DND-41 (cell line): ENCODE measurements around the gene REPS2.

ENCODE experiments used
- ATAC-seq: fragments of 200-7000 bp; cut with Tn5 transposase; 3 replicates; pipeline ENCODE4 v1.9.1; 2021; ENCODE audit warnings: low read depth; ENCODE audit not compliant: insufficient read depth
- DNase-seq: peaks from one replicate; pipeline ENCODE4 v3.0.0-alpha.2; 2020
- H2AFZ ChIP-seq: 2 replicates; pipeline ENCODE4 v1.6.0; 2012; ENCODE audit warnings: low read depth, low read length
- H3K27ac ChIP-seq: 2 replicates; pipeline ENCODE4 v1.5.1; 2012; ENCODE audit warnings: low read length, inconsistent platforms
- H3K27me3 ChIP-seq: fragments of 200-600 bp; sonication (generic); 2 replicates; pipeline ENCODE4 v1.6.0; 2012; ENCODE audit warnings: low read length, mild to moderate bottlenecking, inconsistent platforms; ENCODE audit not compliant: insufficient read depth, poor library complexity
- H3K36me3 ChIP-seq: 2 replicates; pipeline ENCODE4 v1.5.1; 2012; ENCODE audit warnings: low read length, inconsistent platforms; ENCODE audit not compliant: insufficient read depth
- H3K4me1 ChIP-seq: 2 replicates; pipeline ENCODE4 v1.5.1; 2012; ENCODE audit warnings: mild to moderate bottlenecking, low read length; ENCODE audit not compliant: insufficient read depth
- H3K4me2 ChIP-seq: 2 replicates; pipeline ENCODE4 v1.6.0; 2012; ENCODE audit warnings: mild to moderate bottlenecking, moderate library complexity, low read length, inconsistent platforms; ENCODE audit not compliant: insufficient read depth
- H3K4me3 ChIP-seq, 2 experiments: fragments of 200-600 bp in 1 of 2; shearing (Covaris generic) in 1 of 2; 2 replicates each; pipeline ENCODE4 v1.5.1; 2012 to 2016; ENCODE audit warnings: inconsistent platforms in 2 of 2, low read length in 2 of 2, mild to moderate bottlenecking in 2 of 2, low read depth in 1 of 2, moderate library complexity in 1 of 2
- H3K79me2 ChIP-seq: 2 replicates; pipeline ENCODE4 v1.6.0; 2012; ENCODE audit warnings: low read length, inconsistent platforms; ENCODE audit not compliant: insufficient read depth
- H3K9ac ChIP-seq: 2 replicates; pipeline ENCODE4 v1.6.0; 2012; ENCODE audit warnings: low read depth, mild to moderate bottlenecking, inconsistent platforms, low read length, moderate library complexity
- H3K9me3 ChIP-seq: 2 replicates; pipeline ENCODE4 v1.5.1; 2012; ENCODE audit warnings: low read length, moderate library complexity, mild to moderate bottlenecking, inconsistent platforms; ENCODE audit not compliant: insufficient read depth, severe bottlenecking
- H4K20me1 ChIP-seq: 2 replicates; pipeline ENCODE4 v1.6.0; 2012; ENCODE audit warnings: low read length; ENCODE audit not compliant: insufficient read depth
- EZH2 ChIP-seq: IDR thresholded peaks from 3 replicates; pipeline ENCODE4 v1.6.1; 2012; ENCODE audit warnings: borderline replicate concordance, low read depth, mild to moderate bottlenecking, moderate library complexity, low read length, inconsistent platforms; ENCODE audit not compliant: severe bottlenecking
- TF ChIP-seq, protein P1 (sequence below): IDR thresholded peaks from 2 replicates; pipeline ENCODE4 v1.5.1; 2012; ENCODE audit warnings: borderline replicate concordance, low read length, moderate library complexity, mild to moderate bottlenecking; ENCODE audit not compliant: poor library complexity, severe bottlenecking; ENCODE audit errors: extremely low read depth

Gene REPS2

DNA sequence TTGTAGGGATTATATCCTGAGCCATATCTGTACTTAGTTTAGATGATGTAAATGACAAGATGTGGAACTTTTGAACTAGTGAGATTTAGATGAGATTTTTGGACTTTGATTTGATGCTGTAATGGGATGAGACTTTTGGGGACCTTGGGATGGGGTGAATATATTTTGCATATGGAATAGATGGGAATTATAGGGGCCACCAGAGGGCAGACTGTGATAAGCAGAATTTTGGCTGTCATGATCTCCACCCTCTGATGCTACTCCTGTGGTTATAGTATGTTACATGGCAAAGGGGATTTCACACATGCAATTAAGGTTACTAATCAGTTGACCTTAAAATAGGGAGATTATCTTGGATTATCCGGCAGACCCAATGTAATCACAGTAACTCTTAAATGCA lies 214.5 kb downstream of the REPS2 start:
- no peak overlapping the region for H3K4me3 ChIP-seq
- no peak for DNase-seq
- H3K4me2 ChIP-seq = no peak overlapping the region
- no peak for ATAC-seq
- no peaks in the 10 kb centered on the region for H3K9me3 ChIP-seq
- TF ChIP-seq, protein P1, sequence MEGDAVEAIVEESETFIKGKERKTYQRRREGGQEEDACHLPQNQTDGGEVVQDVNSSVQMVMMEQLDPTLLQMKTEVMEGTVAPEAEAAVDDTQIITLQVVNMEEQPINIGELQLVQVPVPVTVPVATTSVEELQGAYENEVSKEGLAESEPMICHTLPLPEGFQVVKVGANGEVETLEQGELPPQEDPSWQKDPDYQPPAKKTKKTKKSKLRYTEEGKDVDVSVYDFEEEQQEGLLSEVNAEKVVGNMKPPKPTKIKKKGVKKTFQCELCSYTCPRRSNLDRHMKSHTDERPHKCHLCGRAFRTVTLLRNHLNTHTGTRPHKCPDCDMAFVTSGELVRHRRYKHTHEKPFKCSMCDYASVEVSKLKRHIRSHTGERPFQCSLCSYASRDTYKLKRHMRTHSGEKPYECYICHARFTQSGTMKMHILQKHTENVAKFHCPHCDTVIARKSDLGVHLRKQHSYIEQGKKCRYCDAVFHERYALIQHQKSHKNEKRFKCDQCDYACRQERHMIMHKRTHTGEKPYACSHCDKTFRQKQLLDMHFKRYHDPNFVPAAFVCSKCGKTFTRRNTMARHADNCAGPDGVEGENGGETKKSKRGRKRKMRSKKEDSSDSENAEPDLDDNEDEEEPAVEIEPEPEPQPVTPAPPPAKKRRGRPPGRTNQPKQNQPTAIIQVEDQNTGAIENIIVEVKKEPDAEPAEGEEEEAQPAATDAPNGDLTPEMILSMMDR = no peak
- TF ChIP-seq EZH2 = no peak
- H3K79me2 ChIP-seq = no peaks in the 10 kb centered on the region
- H4K20me1 ChIP-seq = no peaks in the 10 kb centered on the region
- H2AFZ ChIP-seq = no peak overlapping the region
- H3K4me1 ChIP-seq = no peaks in the 10 kb centered on the region
- H3K27ac ChIP-seq = no peak overlapping the region
- H3K27me3 ChIP-seq = no peaks in the 10 kb centered on the region
- H3K9ac ChIP-seq = no peak overlapping the region
- no peaks in the 10 kb centered on the region for H3K36me3 ChIP-seq

DNA sequence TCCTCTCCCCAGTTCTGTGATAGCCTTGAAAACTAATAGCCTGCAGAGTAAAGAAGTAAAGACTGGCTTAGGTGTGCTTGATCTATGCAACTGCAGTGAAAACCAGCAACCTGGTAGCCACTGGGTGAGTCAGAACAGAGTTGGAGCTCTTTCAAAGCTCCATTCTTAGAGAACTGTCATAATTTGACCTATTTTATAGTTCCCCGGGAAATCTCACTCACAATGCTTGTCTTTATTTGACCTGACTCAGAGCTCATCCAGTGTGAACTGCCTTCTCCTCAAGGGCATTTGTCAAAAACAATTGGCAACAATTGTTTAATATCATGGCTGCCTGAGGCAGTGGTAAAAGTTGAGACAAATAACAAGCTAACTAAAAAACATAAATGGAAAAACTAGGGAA lies 215.5 kb downstream of the REPS2 start:
- Histone ChIP-seq H3K36me3 (no peaks in the 10 kb centered on the region), H4K20me1 (no peaks in the 10 kb centered on the region), H3K4me2 (no peak overlapping the region), H2AFZ (no peak overlapping the region), H3K79me2 (no peaks in the 10 kb centered on the region), H3K27ac (no peak overlapping the region), H3K4me1 (no peaks in the 10 kb centered on the region), H3K9ac (no peak overlapping the region), H3K4me3 (no peak overlapping the region), H3K27me3 (no peaks in the 10 kb centered on the region), H3K9me3 (no peaks in the 10 kb centered on the region)
- no peak for ATAC-seq
- no peak for TF ChIP-seq EZH2
- TF ChIP-seq, protein P1 = no peak
- no peak for DNase-seq

DNA sequence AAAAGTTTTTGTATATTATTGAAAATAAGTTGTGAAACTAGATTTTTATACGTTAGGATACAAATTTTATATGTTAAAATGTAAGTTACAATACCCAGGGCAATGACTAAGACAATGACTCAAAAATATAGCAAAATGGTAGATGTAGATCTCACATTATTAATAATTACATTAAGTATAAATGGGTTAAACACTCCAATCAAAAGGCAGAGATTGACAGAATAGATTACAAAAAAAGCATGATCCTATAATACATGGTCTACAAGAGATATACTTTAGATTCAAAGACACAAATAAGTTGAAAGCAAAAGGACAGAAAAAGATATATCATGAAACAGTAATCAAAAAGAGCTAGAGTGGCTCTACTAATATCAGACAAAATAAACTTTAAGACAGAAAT lies 217.6 kb downstream of the REPS2 start:
- Histone ChIP-seq H3K79me2 (no peaks in the 10 kb centered on the region), H2AFZ (no peak overlapping the region), H3K9me3 (no peaks in the 10 kb centered on the region), H3K36me3 (no peaks in the 10 kb centered on the region), H3K27me3 (no peaks in the 10 kb centered on the region), H3K27ac (no peak overlapping the region), H3K4me1 (no peaks in the 10 kb centered on the region), H4K20me1 (no peaks in the 10 kb centered on the region), H3K4me2 (no peak overlapping the region), H3K4me3 (no peak overlapping the region), H3K9ac (no peak overlapping the region)
- ATAC-seq = no peak
- DNase-seq = no peak
- no peak for TF ChIP-seq EZH2
- TF ChIP-seq, protein P1 = no peak

DNA sequence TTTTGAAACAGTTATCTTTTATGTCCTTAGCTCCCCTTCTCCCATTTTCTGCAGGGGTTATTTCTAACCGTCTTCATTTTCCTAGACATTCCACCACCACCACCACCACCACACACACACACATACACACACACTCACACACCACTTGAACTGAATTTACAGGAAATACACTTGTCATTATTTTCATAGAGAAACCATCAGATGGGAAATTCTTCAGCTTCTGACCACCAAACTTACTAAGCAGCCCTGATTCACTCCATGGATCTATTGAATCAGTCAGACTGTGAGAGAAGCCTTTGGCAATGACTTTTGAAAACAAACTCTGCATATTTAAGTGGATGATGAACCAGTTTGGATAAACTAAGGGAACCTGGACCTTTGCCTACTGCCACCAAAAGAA lies 218.5 kb downstream of the REPS2 start:
- no peak for ATAC-seq
- TF ChIP-seq EZH2 = no peak
- TF ChIP-seq, protein P1 = no peak

More for the DNA sequence above, 218.5 kb downstream of the REPS2 start:
- Histone ChIP-seq H3K9me3 (no peaks in the 10 kb centered on the region), H3K9ac (no peak overlapping the region), H3K36me3 (no peaks in the 10 kb centered on the region), H3K4me3 (no peak overlapping the region), H3K4me2 (no peak overlapping the region), H4K20me1 (no peaks in the 10 kb centered on the region), H2AFZ (no peak overlapping the region), H3K4me1 (no peaks in the 10 kb centered on the region), H3K79me2 (no peaks in the 10 kb centered on the region), H3K27ac (no peak overlapping the region), H3K27me3 (no peaks in the 10 kb centered on the region)
- no peak for DNase-seq
